Stimulated activated memory B cell treated with anti-CD40 and anti-IgM and Interleukin-4, amounts not matched to agents 10 μg/mL and 1 μg/mL and 100 μg/mL, for 72 hours (primary cell): ENCODE measurements around the gene TLK1.

Source experiments
- ATAC-seq: fragments of 150-1000 bp; cut with Tn5 transposase; 2 replicates; pipeline ENCODE4 v1.10.0; 2021
- H3K27ac Mint-ChIP-seq: one replicate; pipeline ENCODE4 v1.8.0; 2022; ENCODE audit warnings: mild to moderate bottlenecking, mixed read lengths
- H3K27me3 Mint-ChIP-seq: one replicate; pipeline ENCODE4 v1.8.0; 2022; ENCODE audit warnings: mixed read lengths
- H3K36me3 Mint-ChIP-seq: one replicate; pipeline ENCODE4 v1.8.0; 2022; ENCODE audit warnings: mixed read lengths
- H3K4me1 Mint-ChIP-seq: one replicate; pipeline ENCODE4 v1.8.0; 2022; ENCODE audit warnings: mixed read lengths
- H3K4me3 Mint-ChIP-seq: one replicate; pipeline ENCODE4 v1.8.0; 2022; ENCODE audit warnings: mild to moderate bottlenecking, moderate library complexity, mixed read lengths
- H3K9me3 Mint-ChIP-seq: one replicate; pipeline ENCODE4 v1.8.0; 2022; ENCODE audit warnings: mixed read lengths

The TLK1 gene

DNA sequence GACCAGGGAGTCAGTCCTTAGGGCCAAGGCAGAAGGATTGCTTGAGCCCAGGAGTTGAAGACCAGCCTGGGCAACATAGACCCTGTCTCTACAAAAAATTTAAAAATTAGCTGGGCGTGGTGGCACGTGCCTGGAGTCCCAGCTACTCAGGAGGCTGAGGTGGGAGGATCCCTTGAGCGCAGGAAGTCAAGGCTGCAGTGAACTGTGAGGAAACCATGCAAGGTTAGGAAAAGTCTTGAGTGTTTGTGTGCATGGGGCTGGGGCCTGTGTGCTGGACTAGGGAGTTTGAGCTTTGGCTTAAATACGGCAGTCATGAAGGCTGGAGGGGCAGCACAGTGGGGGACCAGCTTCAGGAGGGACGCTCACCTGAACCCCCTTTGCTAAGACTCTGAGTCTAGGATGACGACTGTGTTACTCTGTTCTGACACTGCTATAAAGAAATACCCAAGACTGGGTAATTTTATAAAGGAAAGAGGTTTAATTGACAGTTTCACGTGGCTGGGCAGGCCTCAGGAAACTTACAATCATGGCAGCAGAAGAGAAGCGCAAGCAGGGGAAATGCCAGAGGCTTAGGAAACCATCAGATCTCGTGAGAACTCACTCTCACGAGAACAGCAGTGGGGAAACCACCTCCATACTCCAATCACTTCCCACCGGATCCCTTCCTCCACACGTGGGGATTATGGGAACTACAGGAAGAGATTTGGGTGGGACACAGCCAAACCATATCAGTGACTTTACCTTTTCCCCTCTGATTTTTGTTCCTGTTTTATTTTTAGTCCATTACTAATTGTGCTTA is 192.3 kb downstream of the TLK1 start:
- H3K27ac Mint-ChIP-seq, result peak overlapping the region; percentile 3
- H3K36me3 Mint-ChIP-seq, result peaks cover 39% of the 10 kb centered on the region
- no peaks in the 10 kb centered on the region for H3K9me3 Mint-ChIP-seq
- H3K4me1 Mint-ChIP-seq, result peaks cover 9% of the 10 kb centered on the region
- no peaks in the 10 kb centered on the region for H3K27me3 Mint-ChIP-seq
- no peak overlapping the region for H3K4me3 Mint-ChIP-seq
- no peak for ATAC-seq

DNA sequence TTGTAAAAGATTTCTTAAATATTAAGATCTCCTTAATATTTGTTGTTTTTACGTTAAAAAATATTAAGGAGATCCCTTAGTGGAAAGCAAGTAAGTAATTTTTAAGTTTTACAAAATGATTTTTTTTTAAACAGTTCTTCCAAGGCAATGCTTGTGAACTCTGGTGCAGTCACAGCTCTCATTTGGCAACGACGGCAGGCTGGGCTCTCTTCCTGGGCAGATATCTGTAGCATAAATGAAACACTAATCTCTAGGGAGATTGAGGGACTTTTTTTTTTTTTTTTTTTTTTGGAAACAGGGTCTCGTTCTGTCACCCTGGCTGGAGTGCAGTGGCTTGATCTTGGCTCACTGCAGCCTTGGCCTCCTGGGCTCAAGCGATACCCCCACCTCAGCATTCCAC is 193.1 kb downstream of the TLK1 start:
- Mint-ChIP-seq H3K27ac (peak overlapping the region; percentile 3), H3K27me3 (no peaks in the 10 kb centered on the region), H3K4me1 (peaks cover under 1% of the 10 kb centered on the region), H3K4me3 (no peak overlapping the region), H3K36me3 (peaks cover 44% of the 10 kb centered on the region), H3K9me3 (no peaks in the 10 kb centered on the region)
- ATAC-seq, result no peak

DNA sequence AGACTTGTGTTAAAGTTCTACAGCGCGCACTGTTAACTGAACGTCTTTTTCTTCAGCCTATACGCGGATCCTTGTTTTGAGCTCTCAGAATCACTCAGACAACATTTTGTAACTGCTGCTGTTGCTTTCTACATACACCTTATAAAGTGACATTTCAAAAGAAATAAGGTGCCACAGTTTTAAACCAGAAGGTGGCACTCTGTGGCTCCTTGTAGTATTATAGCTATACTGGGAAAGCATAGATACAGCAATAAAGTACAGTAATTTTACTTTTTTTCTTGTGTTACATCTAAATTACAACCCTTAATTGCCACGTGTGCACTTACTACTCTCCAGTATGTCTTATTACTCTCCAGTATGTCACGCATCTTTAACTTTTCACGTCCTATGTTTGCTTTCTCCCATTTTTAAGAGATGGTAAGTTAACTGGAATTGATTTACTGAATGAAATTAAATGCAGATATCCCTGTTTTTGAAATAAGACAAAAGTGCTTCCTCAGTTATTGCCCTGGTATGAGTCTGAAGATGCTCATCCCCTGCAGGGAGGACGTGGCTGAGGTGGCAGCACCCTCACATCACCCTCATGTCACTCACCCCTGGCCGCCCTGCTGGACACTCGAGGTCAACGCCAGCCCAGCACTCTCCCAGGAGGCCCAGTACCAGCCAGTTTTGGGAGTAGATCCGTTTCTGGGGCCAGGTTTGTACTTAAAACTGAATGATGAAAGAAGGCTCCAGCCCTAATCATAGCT is 193.9 kb downstream of the TLK1 start:
- Mint-ChIP-seq H3K9me3 (no peaks in the 10 kb centered on the region), H3K4me3 (no peak overlapping the region), H3K36me3 (peaks cover 51% of the 10 kb centered on the region), H3K4me1 (no peaks in the 10 kb centered on the region), H3K27ac (no peak overlapping the region), H3K27me3 (no peaks in the 10 kb centered on the region)
- ATAC-seq, result no peak

DNA sequence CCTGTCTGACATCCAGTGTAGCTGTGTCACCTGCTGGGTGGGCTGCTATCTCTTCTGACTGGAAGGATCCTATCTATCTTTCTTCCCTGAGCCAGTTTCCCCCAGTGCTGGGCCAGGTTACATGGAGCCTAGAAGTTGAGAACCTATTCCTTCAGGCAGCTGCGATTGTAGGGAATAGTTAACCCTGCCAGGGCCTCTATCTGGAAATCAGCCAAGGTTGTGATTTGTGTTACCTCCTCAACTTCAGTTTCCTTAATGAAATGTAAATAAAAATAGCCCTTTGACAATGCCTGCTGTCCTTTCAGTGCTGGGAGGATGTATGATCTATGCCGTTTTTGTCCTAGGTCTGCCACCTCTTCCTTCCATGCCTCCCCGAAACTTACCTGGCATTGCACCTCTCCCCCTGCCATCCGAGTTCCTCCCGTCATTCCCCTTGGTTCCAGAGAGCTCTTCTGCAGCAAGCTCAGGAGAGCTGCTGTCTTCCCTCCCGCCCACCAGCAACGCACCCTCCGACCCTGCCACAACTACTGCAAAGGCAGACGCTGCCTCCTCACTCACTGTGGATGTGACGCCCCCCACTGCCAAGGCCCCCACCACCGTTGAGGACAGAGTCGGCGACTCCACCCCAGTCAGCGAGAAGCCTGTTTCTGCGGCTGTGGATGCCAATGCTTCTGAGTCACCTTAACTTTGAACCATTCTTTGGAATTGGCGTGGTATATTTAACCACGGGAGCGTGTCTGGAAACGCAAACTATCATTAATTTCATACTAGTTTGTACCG is 195.1 kb downstream of the TLK1 start:
- Mint-ChIP-seq H3K4me3 (no peak overlapping the region), H3K27me3 (no peaks in the 10 kb centered on the region), H3K4me1 (no peaks in the 10 kb centered on the region), H3K9me3 (no peaks in the 10 kb centered on the region), H3K27ac (no peak overlapping the region), H3K36me3 (peaks cover 53% of the 10 kb centered on the region)
- ATAC-seq, result no peak

DNA sequence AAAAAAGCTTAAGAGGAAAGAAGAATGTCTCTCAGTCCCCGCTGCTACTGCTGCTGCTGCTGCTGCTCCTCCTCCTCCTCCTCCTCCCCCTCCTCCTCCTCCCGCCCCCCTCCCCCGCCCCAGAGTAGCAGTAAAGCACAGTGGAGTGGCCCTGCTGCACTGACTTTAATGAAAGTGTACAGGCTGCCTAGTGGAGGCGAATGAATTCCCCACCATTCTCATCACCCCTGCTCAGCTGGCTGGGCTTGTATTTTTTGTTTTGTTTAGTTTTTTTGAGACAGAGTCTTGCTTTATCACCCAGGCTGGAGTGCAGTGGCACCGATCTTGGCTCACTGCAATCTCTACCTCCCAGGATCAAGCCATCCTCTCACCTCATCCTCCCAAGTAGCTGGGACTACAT is 197.3 kb downstream of the TLK1 start:
- ATAC-seq, result no peak
- Mint-ChIP-seq H3K27ac (no peak overlapping the region), H3K36me3 (peaks cover 56% of the 10 kb centered on the region), H3K27me3 (no peaks in the 10 kb centered on the region), H3K4me3 (no peak overlapping the region), H3K9me3 (no peaks in the 10 kb centered on the region), H3K4me1 (no peaks in the 10 kb centered on the region)

DNA sequence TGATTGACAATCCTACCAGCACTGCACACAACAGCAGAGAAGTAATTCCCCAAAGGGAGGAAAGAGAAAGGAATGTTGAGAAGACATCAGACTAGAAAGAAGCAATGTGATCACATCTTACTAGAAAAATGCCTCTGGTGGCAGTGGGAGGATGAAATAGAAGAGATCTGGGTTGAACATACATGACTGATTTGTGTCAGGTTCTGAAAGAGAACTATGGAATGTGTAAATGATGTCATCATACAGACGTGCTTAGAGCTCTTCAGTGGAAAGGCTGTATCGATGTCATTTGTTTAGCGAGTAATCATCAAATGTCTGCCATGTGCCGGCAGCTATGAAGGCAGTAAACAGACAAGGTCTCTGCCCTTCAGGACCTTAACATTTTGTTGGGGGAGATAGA is 206.8 kb downstream of the TLK1 start:
- Mint-ChIP-seq H3K9me3 (no peaks in the 10 kb centered on the region), H3K27me3 (no peaks in the 10 kb centered on the region), H3K36me3 (peaks cover 68% of the 10 kb centered on the region), H3K4me1 (peaks cover 22% of the 10 kb centered on the region), H3K4me3 (no peak overlapping the region), H3K27ac (no peak overlapping the region)
- no peak for ATAC-seq

DNA sequence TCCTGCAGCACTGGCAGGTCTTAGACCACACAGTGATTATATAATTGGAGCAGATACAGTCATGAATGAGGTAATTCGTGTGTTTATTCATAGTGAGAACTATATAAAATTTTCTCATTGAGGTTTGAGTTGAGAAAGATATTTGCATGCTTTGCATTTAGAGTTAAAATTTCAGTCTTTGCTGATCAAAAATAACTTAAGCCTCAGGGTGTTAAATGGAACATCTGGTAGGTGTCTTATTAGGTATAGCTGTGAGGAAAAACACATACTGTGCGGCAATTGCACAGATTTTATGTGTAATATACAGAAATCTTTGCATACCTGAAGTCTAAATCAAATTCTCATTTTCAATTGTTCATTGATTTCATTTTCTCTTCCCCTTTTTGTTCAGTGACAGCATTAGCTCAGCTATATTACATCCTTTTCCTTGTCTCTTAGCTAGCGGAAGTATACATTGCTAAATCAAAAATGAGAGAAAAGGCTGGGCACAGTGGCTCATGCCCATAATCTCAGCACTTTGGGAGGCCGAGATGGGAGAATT is 210.4 kb downstream of the TLK1 start:
- Mint-ChIP-seq H3K9me3 (no peaks in the 10 kb centered on the region), H3K4me1 (peaks cover 30% of the 10 kb centered on the region), H3K36me3 (peaks cover 55% of the 10 kb centered on the region), H3K27me3 (no peaks in the 10 kb centered on the region), H3K4me3 (no peak overlapping the region), H3K27ac (peak overlapping the region; percentile 45)
- no peak for ATAC-seq

DNA sequence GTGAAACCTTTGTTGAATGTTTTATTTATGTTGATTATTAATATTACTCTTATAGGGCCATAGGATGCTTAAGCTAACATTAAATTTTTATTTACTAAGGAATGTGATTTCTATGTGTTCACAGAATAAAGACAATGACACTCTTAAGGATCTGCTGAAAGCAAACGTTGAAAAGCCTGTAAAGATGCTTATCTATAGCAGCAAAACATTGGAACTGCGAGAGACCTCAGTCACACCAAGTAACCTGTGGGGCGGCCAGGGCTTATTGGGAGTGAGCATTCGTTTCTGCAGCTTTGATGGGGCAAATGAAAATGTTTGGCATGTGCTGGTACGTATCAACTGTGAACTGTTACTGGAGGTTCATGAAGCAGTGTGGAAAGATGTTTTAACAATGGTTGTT is 211.3 kb downstream of the TLK1 start:
- no peaks in the 10 kb centered on the region for H3K9me3 Mint-ChIP-seq
- H3K4me3 Mint-ChIP-seq, result no peak overlapping the region
- peaks cover 25% of the 10 kb centered on the region for H3K4me1 Mint-ChIP-seq
- no peaks in the 10 kb centered on the region for H3K27me3 Mint-ChIP-seq
- peaks cover 46% of the 10 kb centered on the region for H3K36me3 Mint-ChIP-seq
- no peak for ATAC-seq
- H3K27ac Mint-ChIP-seq, result no peak overlapping the region

DNA sequence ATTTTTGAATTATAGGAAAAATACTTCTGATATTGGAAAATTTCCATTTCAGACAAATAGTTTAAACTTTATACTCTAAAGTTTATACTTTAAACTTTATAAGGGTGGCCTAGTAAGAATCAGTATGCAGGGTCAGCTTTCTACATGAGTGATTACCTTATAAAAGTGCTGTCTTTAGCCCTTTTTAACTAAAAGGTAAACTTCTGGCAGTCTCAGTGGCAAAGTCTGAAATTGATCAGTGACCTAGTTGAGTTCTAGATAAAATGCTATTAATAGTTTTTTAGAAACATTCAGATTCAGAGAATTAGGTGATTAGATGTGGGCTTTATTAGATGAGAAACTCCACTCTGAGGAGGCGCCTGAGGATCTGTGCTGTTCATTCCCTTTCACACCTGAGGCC is 216.1 kb downstream of the TLK1 start:
- Mint-ChIP-seq H3K27me3 (no peaks in the 10 kb centered on the region), H3K4me3 (no peak overlapping the region), H3K9me3 (no peaks in the 10 kb centered on the region), H3K36me3 (peaks cover 23% of the 10 kb centered on the region), H3K27ac (no peak overlapping the region), H3K4me1 (peaks cover 50% of the 10 kb centered on the region)
- ATAC-seq, result no peak

DNA sequence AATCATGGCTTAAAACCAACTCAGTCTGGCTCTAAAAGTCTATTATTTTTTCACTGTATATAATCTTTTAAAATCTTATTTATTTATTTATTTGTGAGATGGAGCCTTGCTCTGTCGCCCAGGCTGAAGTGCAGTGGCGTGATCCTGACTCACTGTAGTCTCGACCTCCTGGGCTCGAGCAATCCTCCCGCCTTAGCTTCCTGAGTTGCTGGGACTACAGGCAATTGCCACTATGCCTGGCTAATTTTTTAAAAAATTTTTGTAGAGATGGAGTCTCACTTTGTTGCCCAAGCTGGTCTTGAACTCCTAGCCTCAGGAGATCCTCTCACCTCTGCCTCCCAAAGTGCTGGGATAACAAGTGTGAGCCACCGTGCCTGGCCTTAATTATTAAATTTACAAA is 217.1 kb downstream of the TLK1 start:
- Mint-ChIP-seq H3K36me3 (peaks cover 20% of the 10 kb centered on the region), H3K4me3 (no peak overlapping the region), H3K27ac (no peak overlapping the region), H3K4me1 (peaks cover 55% of the 10 kb centered on the region), H3K27me3 (no peaks in the 10 kb centered on the region), H3K9me3 (no peaks in the 10 kb centered on the region)
- no peak for ATAC-seq

DNA sequence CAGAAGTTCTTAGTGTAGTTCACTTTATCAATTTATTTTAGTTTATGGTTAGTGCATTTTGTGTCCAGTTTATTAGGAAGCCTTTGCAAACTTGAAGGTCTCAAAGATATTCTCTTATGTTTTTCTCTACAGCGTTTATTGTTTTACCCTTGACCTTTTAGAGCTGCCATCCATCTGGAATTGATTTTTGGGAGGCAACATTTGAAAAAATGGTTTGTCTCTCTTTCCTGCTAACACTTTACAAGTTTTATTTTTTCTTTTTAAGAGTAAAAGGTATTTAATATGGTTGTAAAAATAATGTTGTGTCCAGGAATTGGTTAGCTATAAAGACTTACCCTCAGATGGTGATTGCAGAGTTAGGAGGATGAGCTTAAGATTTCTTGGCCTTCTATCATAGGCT is 217.7 kb downstream of the TLK1 start:
- Mint-ChIP-seq H3K9me3 (no peaks in the 10 kb centered on the region), H3K36me3 (peaks cover 20% of the 10 kb centered on the region), H3K27ac (no peak overlapping the region)

DNA sequence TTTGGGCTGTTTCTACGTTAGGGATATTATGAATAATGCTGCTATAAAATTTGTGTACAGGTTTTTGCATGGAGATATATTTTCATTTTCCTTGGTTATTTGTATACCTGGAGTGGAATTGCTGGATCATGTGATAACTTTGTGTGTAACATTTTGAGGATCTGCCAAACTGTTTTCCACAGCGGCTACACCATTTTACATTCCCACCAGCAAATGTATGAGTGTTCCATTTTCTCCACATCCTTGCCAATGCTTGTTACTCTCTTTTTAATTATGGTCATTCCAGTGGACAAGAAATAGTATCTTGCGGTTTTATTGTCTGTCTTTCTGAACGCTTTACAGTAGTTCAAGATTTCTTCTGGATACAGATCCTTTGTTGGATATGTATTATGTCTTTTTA is 218.1 kb downstream of the TLK1 start:
- H3K4me1 Mint-ChIP-seq, result peaks cover 55% of the 10 kb centered on the region
- H3K27ac Mint-ChIP-seq, result no peak overlapping the region

More for the DNA sequence above, 217.7 kb downstream of the TLK1 start:
- H3K4me3 Mint-ChIP-seq, result no peak overlapping the region
- H3K27me3 Mint-ChIP-seq, result no peaks in the 10 kb centered on the region
- ATAC-seq, result no peak
- peaks cover 57% of the 10 kb centered on the region for H3K4me1 Mint-ChIP-seq

More for the DNA sequence above, 218.1 kb downstream of the TLK1 start:
- Mint-ChIP-seq H3K9me3 (no peaks in the 10 kb centered on the region), H3K36me3 (peaks cover 19% of the 10 kb centered on the region), H3K4me3 (no peak overlapping the region), H3K27me3 (no peaks in the 10 kb centered on the region)
- no peak for ATAC-seq
